HG02759 (cell line): ENCODE results near the gene ACOT9.
"Not testable (repeated sequence)": the region's sequence is repeated elsewhere in the genome, so short reads cannot be mapped to it uniquely, and the experiment has no call there.

Experiments used
- ATAC-seq: cut with Tn5 transposase; IDR thresholded peaks from one replicate; pipeline ENCODE4 v1.9.1; 2021; ENCODE audit warnings: mild to moderate bottlenecking, moderate library complexity; ENCODE audit not compliant: unreplicated experiment

Gene ACOT9

GRCh38 chrX:23765868-23766267 is 22.8 kb upstream of the ACOT9 start:
- no peak for ATAC-seq

GRCh38 chrX:23765449-23765848 is 22.4 kb upstream of the ACOT9 start:
- ATAC-seq = no peak

GRCh38 chrX:23764188-23764984 is 21.3 kb upstream of the ACOT9 start:
- no peak for ATAC-seq

- ATAC-seq = no peak
Measured at GRCh38 chrX:23759821-23760220, 16.7 kb upstream of the ACOT9 start.

- ATAC-seq = peak; percentile 84
Measured at GRCh38 chrX:23756165-23756564, 13.1 kb upstream of the ACOT9 start.

- no peak for ATAC-seq
Measured at GRCh38 chrX:23754664-23755063, 11.6 kb upstream of the ACOT9 start.

GRCh38 chrX:23752740-23753415 is 9.8 kb upstream of the ACOT9 start:
- no peak for ATAC-seq

- no peak for ATAC-seq
Measured at GRCh38 chrX:23749576-23749975, 6.5 kb upstream of the ACOT9 start.

GRCh38 chrX:23749129-23749528 is 6.1 kb upstream of the ACOT9 start:
- ATAC-seq = no peak

- no peak for ATAC-seq
Measured at GRCh38 chrX:23745786-23746185, 2.7 kb upstream of the ACOT9 start.

GRCh38 chrX:23743623-23743971 is 521 bp upstream of the ACOT9 start:
- not testable (repeated sequence) for ATAC-seq

- no peak for ATAC-seq
Measured at GRCh38 chrX:23742174-23742696, 841 bp downstream of the ACOT9 start.

- ATAC-seq = no peak
Measured at GRCh38 chrX:23737413-23737812, 5.7 kb downstream of the ACOT9 start.

- no peak for ATAC-seq
Measured at GRCh38 chrX:23736030-23736429, 7.0 kb downstream of the ACOT9 start.

- peak; percentile 79 for ATAC-seq
Measured at GRCh38 chrX:23732704-23733103, 10.4 kb downstream of the ACOT9 start.

- no peak for ATAC-seq
Measured at GRCh38 chrX:23731951-23732350, 11.1 kb downstream of the ACOT9 start.

GRCh38 chrX:23729214-23729613 is 13.9 kb downstream of the ACOT9 start:
- ATAC-seq = no peak

GRCh38 chrX:23727206-23727605 is 15.9 kb downstream of the ACOT9 start:
- ATAC-seq = no peak

GRCh38 chrX:23726191-23726590 is 16.9 kb downstream of the ACOT9 start:
- ATAC-seq = no peak

- no peak for ATAC-seq
Measured at GRCh38 chrX:23720117-23720677, 22.9 kb downstream of the ACOT9 start.

GRCh38 chrX:23705235-23705634 is 37.8 kb downstream of the ACOT9 start:
- ATAC-seq = no peak

- no peak for ATAC-seq
Measured at GRCh38 chrX:23704673-23705206, 38.3 kb downstream of the ACOT9 start.
